GM21786 (cell line): ENCODE measurements around the gene GHRHR.

Experiments
- ATAC-seq: cut with Tn5 transposase; IDR thresholded peaks from one replicate; pipeline ENCODE4 v1.9.1; 2021; ENCODE audit not compliant: unreplicated experiment

The GHRHR gene

DNA sequence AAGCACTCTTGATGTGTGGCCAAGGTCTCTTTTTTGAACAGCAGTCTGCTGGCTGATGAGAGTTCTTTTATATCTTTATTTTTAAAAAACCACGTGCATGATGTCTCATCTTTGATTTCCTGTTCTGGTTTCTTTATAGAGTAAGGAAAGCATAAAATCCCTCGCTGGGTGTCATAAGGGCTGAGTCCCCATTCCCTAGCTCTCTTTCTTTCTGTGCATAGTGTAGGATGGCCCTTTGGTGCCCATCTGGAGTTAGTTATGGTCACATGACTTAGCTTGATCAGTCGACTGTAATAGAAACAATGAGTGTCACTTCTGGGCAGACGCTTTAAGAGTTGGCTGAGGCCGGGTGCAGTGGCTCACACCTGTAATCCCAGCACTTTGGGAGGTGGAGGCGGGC is 38.5 kb downstream of the GHRHR start:
- ATAC-seq, result no peak

DNA sequence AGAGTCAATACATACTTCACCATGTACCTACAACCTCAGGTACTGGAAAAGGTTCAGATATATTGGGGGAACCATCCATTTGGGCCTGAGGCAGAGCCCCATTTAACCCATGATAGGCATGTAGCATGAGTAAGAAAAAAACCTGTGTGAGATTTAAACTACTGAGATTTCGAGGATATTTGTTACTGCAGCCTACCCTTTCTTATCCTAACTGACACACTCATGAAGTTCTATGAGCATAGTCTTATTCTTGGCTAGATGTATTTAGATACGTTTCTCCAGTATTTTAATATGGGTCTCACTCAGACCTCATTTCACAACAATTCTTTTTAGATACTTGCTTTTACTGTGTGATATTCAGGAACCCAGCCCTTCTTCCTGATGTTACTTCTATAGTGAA is 39.3 kb downstream of the GHRHR start:
- no peak for ATAC-seq

DNA sequence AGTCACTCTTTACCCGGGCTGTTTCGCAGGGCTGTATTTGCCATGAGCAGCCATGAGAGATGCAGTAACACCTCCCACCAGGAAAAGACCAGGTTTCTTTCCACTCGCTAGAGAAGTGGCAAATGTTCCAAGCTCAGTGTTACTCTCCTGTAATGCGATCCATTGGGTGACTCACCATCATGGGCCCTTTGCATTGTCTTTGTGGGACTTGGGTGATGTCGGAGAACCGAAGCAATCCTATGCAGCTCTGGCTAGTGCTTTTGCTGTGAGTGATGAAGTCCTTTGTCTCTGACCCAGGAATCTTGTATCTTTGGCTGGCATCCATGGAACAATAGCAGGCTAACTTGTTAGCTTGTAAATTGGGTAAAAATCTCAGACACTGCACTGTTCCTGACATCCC is 40.0 kb downstream of the GHRHR start:
- ATAC-seq, result no peak

DNA sequence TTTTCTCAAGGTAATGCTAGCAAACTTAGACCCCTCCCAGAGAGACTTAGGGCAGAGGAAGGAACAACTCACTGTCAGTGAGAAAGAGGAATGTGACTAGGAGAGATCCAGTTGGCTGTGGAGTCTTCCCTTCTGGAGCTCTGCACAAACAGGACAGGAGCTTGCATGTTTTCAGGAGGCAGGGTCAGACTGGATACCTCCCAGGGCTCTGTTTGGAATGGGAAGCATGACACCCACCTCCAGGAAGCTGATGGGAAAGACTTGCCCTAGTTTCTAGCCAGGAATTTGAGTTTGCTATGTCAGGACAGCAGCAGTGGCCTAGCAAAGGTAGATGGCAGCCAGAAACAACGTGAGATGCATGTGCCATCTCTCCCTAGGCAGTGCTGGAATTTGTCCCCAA is 40.6 kb downstream of the GHRHR start:
- no peak for ATAC-seq

DNA sequence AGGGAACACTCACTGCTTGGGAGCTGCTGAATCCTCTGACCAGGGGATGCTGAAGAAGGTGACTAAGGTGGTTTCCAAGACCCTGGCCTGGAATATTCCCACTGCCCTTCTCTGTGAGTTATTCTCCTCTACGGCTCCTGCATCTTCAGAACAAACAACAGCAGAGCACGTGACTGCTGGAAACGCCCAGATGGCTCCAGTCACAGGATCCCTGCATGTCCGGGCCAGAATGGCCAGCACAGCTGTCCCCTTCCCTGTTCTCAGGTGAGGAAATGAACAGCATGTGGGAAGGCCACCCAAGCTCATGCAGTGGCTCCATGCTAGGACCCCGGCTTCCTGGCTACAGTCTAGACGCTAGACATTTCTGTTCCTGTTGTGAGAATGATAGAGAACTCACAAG is 43.1 kb downstream of the GHRHR start:
- no peak for ATAC-seq

DNA sequence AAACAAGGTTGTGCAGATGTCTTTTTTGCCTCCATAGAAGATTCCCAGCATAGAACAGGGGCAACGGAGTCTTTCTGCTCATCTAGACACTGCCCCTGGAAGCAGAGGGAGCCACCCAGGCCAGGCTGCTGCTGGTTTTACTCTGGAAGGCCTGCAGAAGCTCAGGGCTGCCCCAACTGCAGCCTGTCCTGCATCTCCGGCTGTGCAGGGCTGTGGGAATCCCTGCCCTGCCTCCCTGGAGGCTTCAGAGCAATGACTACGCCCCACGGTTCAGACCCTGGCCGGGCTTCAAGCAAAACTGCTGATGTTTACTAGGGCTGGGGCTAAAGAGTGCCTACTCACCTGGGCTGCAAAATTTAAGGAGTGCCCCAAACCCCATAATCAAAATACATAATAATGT is 43.9 kb downstream of the GHRHR start:
- no peak for ATAC-seq

DNA sequence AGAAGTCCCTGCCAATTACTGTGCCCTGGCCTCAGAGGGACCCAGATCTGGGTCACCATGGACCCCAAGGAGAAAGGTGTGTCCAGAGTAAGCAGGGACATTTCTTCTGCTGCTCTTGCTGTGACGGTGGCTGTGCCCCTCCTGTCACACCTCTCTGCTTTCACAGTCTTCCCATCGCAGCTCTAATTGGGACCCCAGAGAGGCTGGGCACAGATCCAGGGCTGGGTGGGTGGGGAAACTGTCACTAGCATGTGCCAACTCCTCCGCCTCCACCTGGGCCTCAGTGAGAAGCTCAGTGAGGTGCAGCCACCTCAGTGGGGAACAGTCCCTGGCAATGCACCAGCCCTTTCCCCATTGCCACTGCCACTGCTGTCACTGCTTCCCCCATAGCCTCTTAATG is 51.1 kb downstream of the GHRHR start:
- no peak for ATAC-seq

DNA sequence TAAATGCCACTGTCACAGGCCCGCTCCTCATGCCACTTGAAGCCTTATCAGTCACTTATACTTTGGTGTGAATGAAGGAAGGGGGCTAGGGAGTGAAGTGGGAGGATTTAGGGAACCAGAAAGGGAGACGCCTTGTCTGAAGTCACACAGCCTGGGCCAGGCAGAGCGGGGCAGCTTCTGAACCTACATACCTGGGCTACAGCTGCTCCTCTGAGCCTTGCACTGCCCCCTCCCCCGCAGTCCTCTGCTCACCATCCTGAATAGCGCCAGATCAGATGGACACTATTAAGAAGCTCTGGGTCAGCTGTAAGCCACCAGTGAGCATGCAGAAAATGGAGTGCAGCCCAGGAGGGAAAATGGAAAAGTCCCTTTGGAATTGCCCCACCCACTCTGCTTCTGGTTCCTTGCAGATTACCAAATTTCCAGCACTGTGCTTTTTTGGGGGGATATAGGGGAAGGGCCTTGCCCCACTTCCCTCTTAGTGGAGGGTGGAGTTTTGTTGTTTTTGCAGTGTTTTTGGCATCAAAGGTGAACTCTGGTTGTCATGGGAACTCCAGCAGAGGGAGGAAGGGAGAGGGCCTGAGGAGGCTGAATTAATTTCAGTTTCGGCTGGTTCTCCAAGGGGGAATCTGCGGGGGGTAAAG is 53.4 kb downstream of the GHRHR start:
- ATAC-seq, result no peak

DNA sequence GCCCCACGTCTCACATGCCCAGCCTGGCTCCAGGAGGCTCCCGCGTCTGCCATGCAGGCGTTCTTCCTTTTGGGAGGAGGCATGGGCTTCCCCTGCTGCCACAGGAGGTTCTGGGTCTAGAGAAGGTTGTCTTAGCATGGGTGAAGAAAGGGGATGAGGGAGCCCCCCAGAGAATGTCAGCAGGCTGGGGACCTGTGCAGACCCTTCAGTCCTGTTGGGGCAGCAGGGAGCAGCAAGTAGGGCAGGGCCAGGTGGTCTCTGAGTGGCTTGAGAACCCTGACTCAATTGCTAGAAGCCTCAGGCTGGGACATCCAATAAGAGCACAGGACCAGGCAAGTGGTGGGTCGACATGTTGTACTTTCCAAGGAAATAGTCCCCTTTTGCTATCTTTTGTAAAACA is 54.0 kb downstream of the GHRHR start:
- ATAC-seq, result no peak

DNA sequence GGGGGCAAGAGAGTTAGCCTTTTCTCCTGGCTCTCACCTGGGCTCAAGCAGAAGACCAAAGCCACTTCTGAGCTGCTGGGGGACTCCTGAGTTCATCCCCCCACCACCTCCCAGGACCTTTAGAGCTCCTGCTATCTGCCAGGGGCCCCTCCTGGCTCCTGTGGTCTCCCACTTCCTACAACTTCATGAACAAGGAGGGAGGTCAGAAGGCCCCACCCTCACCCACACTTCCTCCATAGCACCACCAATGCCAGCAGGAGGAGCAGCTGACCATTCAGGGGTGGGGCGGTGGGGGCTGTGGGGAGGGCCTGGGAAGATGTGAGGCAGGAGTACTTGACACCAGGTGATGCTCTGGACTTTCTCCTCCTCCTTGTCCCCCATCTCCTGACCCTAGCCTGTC is 55.8 kb downstream of the GHRHR start:
- no peak for ATAC-seq

DNA sequence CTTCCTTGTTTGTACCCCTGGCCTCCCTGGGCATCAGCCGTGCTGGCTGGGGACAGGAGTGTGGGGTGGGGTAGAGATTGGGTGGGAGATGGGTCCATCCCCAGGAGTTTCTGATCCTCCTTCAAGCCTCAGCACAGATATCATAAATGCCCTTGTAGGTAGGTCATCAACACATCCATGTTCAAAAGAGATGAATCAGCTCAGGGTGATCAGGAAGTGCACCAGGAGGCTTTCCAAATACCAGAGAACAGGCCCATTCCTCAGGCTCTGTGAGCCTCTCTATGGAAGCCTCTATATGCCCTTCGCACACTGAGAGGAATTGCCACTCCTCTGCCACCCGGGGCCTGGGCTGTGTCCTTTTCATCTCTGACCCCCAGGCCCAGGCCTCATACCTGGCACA is 56.4 kb downstream of the GHRHR start:
- ATAC-seq, result no peak

DNA sequence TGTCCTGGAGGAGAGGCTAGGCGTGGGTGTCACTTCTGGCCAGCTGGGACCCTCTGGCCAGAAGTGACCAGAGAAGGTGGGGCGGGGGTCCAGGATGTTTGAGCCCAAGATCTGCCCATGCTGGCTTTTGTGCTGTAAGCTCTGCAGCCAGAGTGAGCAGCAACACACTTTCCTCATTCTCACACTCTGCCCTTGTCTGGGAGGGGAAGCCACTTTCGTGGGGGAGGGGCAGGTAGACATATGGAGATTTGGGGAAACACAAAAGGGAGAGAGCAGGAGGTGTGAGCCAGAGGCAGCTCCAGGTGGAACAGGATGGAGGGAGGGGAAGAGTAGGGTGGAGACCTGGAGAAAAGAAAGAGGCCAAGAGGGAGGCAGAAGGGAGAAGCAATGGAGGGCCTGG is 56.9 kb downstream of the GHRHR start:
- no peak for ATAC-seq

DNA sequence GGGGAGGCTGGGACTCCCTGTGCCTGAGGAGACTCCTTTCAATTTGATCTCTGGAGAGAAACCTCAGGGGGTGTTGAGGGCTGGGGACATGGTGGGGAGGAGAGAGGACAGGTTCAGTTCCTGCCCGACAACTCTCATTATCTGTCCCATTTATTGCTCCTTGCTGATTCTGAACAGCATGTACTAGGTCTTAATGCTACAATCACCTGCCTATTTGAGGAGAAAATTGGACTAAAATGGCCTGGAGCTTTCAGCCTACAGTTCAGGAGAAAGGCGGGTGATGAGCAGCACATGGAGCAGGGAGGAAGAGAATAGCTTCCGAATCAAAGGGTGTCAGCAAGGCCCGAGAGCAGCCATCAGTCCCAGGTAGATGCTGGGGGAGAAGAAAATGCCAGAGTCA is 58.4 kb downstream of the GHRHR start:
- ATAC-seq, result no peak

DNA sequence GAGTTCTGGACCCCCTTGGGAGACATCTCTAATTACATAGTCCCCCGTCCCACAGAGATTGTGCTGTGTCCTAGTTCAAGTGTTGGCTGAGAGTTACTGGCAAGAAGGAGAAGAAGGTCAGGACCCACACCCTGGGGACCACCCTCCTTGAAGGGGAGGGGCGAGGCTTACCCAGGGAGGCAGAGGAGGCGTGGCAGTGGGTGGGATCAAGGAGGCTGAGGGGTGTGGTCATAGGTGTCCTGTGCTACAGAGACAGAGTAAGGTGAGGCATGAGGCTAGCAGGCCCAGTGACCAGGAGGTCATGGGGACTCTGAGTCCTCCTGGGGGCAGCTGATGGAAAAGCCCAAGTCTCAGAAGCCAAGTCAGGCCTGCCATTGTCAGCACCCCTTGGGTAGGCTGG is 59.0 kb downstream of the GHRHR start:
- ATAC-seq, result no peak

DNA sequence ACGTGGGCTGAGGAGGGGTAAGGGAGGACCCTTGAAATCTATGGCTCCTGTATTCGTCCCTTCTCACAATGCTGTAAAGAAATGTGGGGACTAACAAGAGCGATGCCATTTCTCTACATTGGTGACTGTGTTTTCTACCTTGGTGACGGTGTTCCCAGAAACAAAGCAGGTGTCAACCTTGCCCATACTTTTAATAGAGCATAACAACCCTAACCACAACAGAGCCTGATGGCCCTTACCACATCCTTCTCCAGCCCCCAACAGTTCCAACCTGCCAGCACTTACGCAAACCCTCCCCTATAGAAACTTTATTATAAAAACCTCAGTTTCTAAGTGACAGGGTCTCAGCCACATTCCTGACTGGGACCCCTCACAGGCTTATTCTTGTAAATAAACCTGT is 60.1 kb downstream of the GHRHR start:
- ATAC-seq, result no peak

DNA sequence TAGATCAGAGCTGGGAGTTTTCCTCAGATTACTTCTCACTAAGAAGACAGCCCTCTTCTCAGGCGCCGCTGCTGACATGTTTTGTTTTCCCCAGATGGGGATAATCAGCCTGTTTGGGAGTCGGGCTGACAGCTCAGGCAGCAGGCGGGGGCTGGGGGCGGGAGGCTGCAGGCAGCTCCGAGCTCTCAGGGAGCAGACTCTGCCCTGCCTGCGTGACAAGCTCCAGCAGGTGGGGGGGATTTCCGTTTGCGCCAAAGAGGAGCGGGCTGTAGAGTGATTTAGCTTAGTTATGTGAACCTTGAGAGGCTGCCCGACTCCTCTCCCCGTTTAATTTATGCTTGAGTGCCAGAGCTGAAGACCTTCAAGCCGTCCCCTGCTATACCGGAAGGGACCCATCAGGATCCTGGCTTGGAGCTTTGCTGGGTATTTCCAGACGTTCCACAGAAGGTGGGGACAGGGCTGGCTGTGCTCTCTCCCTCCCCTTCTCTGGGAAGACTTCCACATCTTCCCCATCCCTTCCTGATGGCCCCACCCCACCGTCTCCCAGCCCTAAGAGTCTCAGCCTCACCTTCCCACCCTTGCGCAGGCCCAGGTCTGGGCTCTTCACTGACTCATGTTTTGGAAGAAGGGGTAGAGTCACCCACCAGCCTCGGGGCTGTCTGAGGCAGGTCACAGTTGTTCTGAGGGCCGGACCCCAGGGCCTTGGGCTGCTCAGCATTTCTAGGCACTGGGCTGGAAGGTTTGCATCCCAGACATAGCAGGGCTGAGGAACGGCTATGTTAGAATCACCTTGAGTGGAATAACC is 63.6 kb downstream of the GHRHR start:
- ATAC-seq, result no peak

DNA sequence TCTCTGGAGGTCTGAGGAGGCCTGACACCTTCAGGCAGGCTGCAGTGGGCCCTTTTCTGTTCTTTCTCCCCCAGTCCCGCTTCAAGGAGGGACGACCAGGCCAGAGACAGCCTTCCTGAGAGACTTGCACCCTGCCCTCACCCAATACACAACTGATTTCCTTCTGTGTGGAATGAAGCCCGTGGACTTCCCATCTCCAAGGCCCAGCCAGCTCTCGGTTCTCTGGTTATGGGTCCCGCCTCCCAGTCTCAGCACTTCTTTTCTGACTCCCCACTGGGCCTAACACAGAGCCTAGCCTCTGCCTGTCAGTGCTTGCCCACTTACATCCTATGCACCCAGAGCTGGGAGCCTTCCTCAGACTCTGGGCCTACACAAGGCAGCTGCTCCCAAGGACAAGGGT is 64.3 kb downstream of the GHRHR start:
- ATAC-seq, result no peak

DNA sequence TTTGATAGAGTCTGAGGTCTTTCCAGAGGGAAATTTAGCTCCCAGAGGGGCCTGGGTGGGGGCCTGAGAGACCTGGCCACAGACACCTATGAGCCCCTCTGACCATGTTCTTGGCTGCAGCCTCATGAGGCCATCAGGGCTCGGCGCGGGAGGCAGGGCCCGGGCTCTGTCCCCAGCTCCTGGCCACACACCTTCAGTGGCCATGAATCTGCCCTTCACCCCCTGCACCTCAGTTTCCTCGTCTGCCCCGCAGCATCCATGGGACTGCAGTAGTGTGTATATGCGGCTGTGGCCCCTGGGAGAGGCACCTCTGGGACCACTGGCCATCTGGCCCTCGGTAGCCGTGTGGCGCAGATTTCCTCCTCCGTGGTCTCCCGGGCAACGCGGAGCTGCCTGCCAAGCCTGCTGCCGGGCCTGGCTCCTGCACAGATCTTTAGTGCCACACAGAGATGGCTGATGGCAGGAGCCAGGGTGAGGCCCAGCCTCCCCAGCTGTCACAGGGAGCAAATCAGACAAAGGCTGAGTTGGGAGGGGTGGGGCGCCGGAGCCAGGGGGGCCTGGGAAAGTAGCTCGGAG is 64.8 kb downstream of the GHRHR start:
- no peak for ATAC-seq
